COLO668 (cell line): Measurements from ENCODE around the gene MARCO.
"Not testable (repeated sequence)": the region's sequence is repeated elsewhere in the genome, so short reads cannot be mapped to it uniquely, and the experiment has no call there.

Experiments used
- DNase-seq: peaks from one replicate; lab custom pipeline; 2025; ENCODE audit not compliant: unreplicated experiment; lab: John Stamatoyannopoulos, UW

MARCO gene

GRCh38 chr2:119003856-119004255 is 61.9 kb downstream of the MARCO start:
- not testable (repeated sequence) for DNase-seq

DNA sequence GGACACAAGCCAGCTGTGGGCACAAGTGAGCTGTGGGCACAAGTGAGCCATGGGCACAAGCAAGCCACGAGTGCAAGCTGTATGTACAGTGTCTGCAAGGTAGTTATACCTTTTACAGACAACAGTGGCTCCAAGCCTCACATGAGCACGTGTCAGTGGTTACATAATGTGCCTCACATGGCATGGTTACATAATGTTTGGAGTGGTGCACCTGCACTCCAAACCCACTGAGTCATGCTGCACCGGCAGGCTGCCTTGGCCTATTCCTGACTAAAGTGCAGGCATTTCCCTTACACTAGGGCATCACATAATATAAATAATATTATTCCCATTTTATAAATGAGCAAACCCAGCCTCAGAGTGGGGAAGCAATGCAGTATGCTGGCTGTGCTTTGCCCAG is 62.6 kb downstream of the MARCO start:
- no peak for DNase-seq

DNA sequence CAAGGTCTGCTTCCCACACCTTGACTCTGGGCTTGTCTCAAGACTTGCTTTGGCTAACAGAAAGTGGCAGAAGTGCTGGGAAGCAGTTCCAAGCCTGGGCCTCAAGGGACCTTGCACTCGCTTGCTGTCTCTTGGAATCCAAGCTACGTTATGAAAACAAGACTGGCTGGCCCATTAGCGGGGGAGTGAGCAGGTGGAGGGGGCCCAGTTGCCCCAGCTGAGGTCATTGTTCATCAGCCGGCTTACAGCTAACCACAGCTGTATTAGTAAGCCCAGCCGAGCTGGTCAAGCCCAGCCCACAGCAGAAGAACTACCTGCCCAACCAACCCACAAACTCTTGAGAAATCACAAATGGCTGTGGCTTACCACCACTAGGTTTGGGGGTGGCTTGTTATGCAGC is 63.1 kb downstream of the MARCO start:
- no peak for DNase-seq

GRCh38 chr2:119005555-119005954 is 63.6 kb downstream of the MARCO start:
- no peak for DNase-seq

DNA sequence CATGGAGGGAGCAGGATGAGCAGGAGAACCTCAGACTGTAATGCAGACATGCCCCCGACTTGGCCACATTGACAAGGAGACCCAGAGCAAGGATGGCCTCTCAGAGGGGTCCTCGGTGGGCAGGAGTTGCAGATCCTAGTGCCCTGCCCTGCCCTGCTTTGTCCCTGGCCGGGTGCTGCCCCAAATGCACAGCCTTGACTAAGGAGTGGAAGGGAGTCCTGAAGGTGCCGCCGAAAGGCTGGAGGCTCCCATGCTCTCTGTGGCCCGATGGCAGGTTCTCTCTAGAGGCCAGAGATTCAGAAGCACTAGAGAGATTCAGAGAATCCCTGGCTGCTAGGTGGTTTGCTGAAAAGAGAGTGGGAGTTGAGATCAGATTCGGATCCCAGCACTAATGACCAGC is 64.4 kb downstream of the MARCO start:
- DNase-seq, result no peak

- DNase-seq, result no peak
Observed at GRCh38 chr2:119008108-119008507, 66.1 kb downstream of the MARCO start.

- DNase-seq, result no peak
Observed at GRCh38 chr2:119009110-119009509, 67.1 kb downstream of the MARCO start.

DNA sequence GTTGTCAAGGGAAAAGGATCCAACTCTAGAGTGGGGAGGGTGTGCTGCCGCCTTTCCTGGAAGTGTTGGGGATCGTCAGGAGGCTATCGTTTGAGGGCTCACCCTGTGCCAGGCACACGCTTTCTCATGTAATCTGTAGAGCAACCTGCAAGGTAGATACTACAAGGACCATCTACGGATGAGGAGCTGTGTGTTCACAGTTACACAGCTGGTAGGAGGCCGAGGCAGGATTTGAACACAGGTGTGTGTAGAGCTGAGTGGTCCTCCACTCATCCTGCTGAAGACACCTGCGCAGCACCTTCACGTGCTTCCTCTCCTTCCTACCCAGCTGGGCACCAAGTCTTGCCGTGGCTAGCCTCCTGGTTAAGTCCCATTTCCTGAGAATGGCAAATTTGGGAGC is 68.3 kb downstream of the MARCO start:
- no peak for DNase-seq

- DNase-seq, result peak; percentile 47
Observed at GRCh38 chr2:119011162-119011909, 69.3 kb downstream of the MARCO start.

DNA sequence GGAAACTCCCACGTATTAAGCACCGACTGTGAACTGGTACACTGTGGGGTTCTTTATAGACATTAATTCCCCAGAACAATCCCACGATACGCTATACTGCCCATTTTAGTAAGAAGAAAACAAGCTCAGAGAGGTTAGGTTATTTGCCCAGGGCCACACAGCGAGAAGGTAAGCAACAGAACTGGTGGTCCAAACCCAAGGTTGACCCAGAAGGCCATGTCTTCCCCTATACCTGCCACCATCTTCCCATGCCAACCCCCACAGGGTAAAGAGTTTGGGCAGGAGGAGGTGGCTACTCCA is 69.9 kb downstream of the MARCO start:
- DNase-seq, result no peak

GRCh38 chr2:119012345-119013301 is 70.6 kb downstream of the MARCO start:
- no peak for DNase-seq

DNA sequence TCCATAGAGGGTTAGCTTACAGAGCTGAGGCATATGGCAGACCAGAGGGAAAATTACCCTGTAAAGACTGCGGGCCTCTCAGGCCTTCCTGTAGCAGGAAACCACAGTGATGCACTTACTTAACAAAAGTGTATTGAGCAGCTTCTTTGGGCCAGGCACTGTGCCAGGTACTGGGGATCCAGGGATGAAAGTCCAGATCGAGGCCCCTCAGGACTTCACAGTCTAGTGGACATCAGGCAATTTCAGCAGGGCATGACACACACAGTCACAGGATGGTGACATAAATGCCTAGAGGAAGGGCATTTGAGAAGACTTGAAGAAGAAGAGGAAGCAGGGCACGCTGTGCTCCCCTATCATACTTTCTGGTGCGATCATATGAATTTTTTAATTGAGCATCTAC is 71.7 kb downstream of the MARCO start:
- DNase-seq, result no peak

GRCh38 chr2:119015845-119016244 is 73.9 kb downstream of the MARCO start:
- DNase-seq, result no peak

DNA sequence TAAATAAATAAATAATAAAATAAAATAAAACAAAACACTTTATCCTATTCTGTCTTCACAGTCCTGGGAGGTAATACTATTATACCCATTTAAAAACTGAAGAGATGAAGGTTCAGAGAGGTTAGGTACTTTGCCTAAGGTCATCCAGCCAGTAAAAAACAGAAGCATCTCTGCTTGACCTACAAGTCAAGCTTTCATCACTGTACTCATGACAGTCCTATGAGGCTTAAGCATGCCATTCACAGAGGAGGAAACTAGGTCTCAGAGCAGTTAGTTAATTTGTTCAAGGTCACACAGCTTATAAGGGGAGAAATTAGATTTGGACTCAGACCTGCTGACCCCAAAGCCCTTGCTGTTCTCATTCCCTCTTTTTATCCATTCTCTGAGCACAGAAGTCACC is 77.5 kb downstream of the MARCO start:
- DNase-seq, result no peak

DNA sequence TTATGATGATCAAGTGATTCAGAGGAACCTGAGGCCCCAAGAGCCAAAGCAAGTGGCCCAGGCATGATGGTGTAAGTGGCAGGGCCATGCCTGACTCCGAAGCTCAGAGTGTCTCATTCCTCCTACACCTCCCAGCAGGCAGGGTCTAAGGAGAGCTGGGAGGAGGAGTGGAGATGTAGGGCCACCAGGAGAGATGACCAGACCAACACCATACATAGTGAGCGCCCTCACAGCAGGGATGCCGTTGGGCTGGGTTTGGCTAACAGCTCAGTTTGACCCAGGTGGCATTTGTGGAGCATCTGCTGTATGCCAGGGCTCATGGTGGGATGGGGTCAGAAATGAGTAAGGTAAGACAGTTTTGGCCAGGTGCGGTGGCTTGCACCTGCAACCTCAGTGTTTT is 80.7 kb downstream of the MARCO start:
- no peak for DNase-seq

DNA sequence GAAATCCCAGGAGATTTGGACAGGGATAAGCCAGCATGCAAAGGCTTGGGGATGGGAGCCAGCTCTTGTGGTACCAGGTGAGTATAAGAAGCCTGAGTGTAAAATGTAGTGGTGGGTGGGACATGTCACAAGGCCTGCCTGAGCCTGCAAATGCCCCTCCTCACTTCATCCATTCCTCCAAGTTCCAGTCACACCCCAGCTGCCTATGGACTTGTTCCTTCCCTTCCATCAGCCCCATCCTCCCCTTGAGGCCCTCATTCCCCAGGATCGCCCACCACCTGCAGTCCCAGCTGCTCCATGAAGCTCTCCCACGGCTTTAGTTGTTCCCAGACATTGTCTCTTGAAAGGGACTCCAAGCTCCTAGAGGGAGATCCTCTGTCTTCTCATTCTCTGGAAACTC is 81.5 kb downstream of the MARCO start:
- DNase-seq, result no peak

DNA sequence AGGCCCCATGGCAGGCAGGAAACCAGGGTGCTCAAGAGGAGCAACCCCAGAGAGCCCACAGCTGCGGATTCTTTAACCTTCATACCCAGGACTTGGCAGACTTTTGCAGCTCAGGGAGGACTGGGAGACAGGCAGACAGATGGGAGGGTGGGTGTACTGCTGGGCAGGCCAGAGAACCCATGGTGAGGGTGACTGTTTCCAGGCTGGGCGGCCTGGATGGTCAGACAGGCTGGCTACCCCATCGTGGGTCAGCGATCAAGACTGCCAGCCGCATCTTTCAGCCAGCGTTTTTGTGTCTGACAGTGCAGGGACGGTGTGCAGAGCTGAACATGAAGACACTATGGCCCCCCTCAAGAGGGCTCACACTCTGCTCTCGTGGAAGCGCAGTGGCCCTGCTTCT is 82.2 kb downstream of the MARCO start:
- no peak for DNase-seq

- no peak for DNase-seq
Observed at GRCh38 chr2:119024568-119024967, 82.6 kb downstream of the MARCO start.

GRCh38 chr2:119025013-119025412 is 83.0 kb downstream of the MARCO start:
- no peak for DNase-seq

- no peak for DNase-seq
Observed at GRCh38 chr2:119025762-119026351, 83.9 kb downstream of the MARCO start.

- no peak for DNase-seq
Observed at GRCh38 chr2:119026890-119027289, 84.9 kb downstream of the MARCO start.
